ENCODE data around the gene GDF3. TPM values are rescaled to one million over a fixed set of nuclear protein-coding genes. Genes with fewer than 3 reads are reported as not detected.
"Not testable (repeated sequence)": the region's sequence is repeated elsewhere in the genome, so short reads cannot be mapped to it uniquely, and the experiment has no call there.

Gene GDF3
- polyA plus RNA-seq, 1 donor: not detected

- DNase-seq: no peak
Measured at GRCh38 chr12:7666595-7666994, 29.0 kb downstream of the GDF3 start.

GRCh38 chr12:7661741-7662140 is 33.8 kb downstream of the GDF3 start:
- no peak for DNase-seq

- no peak for DNase-seq
Measured at GRCh38 chr12:7656121-7656520, 39.5 kb downstream of the GDF3 start.

- no peak for DNase-seq
Measured at GRCh38 chr12:7650091-7650490, 45.5 kb downstream of the GDF3 start.

GRCh38 chr12:7647071-7647470 is 48.5 kb downstream of the GDF3 start:
- no peak for DNase-seq

GRCh38 chr12:7646178-7646475 is 49.4 kb downstream of the GDF3 start:
- no peak for DNase-seq

- no peak for DNase-seq
Measured at GRCh38 chr12:7645395-7646177, 50.0 kb downstream of the GDF3 start.

GRCh38 chr12:7642876-7643309 is 52.7 kb downstream of the GDF3 start:
- no peak for DNase-seq

- DNase-seq: no peak
Measured at GRCh38 chr12:7642287-7642686, 53.3 kb downstream of the GDF3 start.

- DNase-seq: not testable (repeated sequence)
Measured at GRCh38 chr12:7640123-7640995, 55.2 kb downstream of the GDF3 start.

Other genes starting within 250 kb of the GDF3 start
- 25.1 TPM for gene CD163, start 192.0 kb downstream of the GDF3 start, polyA plus RNA-seq (ENCODE audit: insufficient read length)
- not detected for gene APOBEC1, start 29.9 kb downstream of the GDF3 start, polyA plus RNA-seq (ENCODE audit: insufficient read length)
- gene DPPA3, start 15.7 kb upstream of the GDF3 start, polyA plus RNA-seq (ENCODE audit: insufficient read length): not detected
- gene CLEC4C, start 51.6 kb upstream of the GDF3 start, polyA plus RNA-seq (ENCODE audit: insufficient read length): not detected
- not detected for gene NANOGNB, start 69.4 kb upstream of the GDF3 start, polyA plus RNA-seq (ENCODE audit: insufficient read length)
- gene NANOG, start 93.6 kb upstream of the GDF3 start, polyA plus RNA-seq (ENCODE audit: insufficient read length): 0.61 TPM
- gene SLC2A14, start 177.1 kb upstream of the GDF3 start, polyA plus RNA-seq (ENCODE audit: insufficient read length): 0.59 TPM
- 17.5 TPM for gene SLC2A3, start 240.4 kb upstream of the GDF3 start, polyA plus RNA-seq (ENCODE audit: insufficient read length)

Measured in hindlimb muscle (tissue), 1 donor.